ENCODE data around the gene ARSG.
A peak's percentile ranks its signal among the peaks of the same experiment; 100 is the strongest.

The ARSG gene

GRCh38 chr17:68290955-68291835, at the start of gene ARSG, which contains the start of gene SLC16A6:
ARSG (plus strand) TSS chr17:68291495; CDS start chr17:68307494, 15,999 bp downstream.
SLC16A6 (minus strand) TSS chr17:68291127; CDS start chr17:68278320, 12,807 bp downstream.
- peak; percentile 52 for DNase-seq (ENCODE audit: low read depth)
- TF ChIP-seq CTCF (IDR thresholded peaks at IDR 0.05; ENCODE audit: low read depth, low read length, missing control alignments), result no peak

GRCh38 chr17:68246271-68247028, 44.8 kb upstream of the ARSG start:
- TF ChIP-seq CTCF (IDR thresholded peaks at IDR 0.05; ENCODE audit: low read depth, low read length, missing control alignments), result no peak
- H3K4me3 ChIP-seq (ENCODE audit: low read depth, low read length), result peak overlapping the region; percentile 83; the same call in 1 of the 2 replicates
- DNase-seq (ENCODE audit: low read depth), result no peak

More at GRCh38 chr17:68290955-68291835, at the start of gene ARSG, which contains the start of gene SLC16A6:
- H3K4me3 ChIP-seq (ENCODE audit: low read depth, low read length), result peak within 1 kb of the TSS; percentile 91

GRCh38 chr17:68247445-68248198, 43.7 kb upstream of the ARSG start, which contains the start of gene AMZ2:
AMZ2 (plus strand) TSS chr17:68248043; CDS start chr17:68250188, 2,145 bp downstream.
- no peak for TF ChIP-seq CTCF (IDR thresholded peaks at IDR 0.05; ENCODE audit: low read depth, low read length, missing control alignments)

GRCh38 chr17:68248199-68248825, 43.0 kb upstream of the ARSG start:
- no peak for TF ChIP-seq CTCF (IDR thresholded peaks at IDR 0.05; ENCODE audit: low read depth, low read length, missing control alignments)
- peak overlapping the region; percentile 83 for H3K4me3 ChIP-seq (ENCODE audit: low read depth, low read length)
- no peak for DNase-seq (ENCODE audit: low read depth)

More at GRCh38 chr17:68247445-68248198, 43.7 kb upstream of the ARSG start, which contains the start of gene AMZ2:
- H3K4me3 ChIP-seq (ENCODE audit: low read depth, low read length), result peak within 1 kb of the TSS; percentile 83
- peak; percentile 77 for DNase-seq (ENCODE audit: low read depth)

- H3K4me3 ChIP-seq (ENCODE audit: low read depth, low read length), result peak overlapping the region; percentile 83; the same call in 1 of the 2 replicates
- no peak for DNase-seq (ENCODE audit: low read depth)
Measured at GRCh38 chr17:68248891-68249290, 42.4 kb upstream of the ARSG start.

More at GRCh38 chr17:68248891-68249290, 42.4 kb upstream of the ARSG start:
- TF ChIP-seq CTCF (IDR thresholded peaks at IDR 0.05; ENCODE audit: low read depth, low read length, missing control alignments), result no peak

All from GM12864 (cell line).